Measurements from ENCODE around the gene RAET1E.

DNA sequence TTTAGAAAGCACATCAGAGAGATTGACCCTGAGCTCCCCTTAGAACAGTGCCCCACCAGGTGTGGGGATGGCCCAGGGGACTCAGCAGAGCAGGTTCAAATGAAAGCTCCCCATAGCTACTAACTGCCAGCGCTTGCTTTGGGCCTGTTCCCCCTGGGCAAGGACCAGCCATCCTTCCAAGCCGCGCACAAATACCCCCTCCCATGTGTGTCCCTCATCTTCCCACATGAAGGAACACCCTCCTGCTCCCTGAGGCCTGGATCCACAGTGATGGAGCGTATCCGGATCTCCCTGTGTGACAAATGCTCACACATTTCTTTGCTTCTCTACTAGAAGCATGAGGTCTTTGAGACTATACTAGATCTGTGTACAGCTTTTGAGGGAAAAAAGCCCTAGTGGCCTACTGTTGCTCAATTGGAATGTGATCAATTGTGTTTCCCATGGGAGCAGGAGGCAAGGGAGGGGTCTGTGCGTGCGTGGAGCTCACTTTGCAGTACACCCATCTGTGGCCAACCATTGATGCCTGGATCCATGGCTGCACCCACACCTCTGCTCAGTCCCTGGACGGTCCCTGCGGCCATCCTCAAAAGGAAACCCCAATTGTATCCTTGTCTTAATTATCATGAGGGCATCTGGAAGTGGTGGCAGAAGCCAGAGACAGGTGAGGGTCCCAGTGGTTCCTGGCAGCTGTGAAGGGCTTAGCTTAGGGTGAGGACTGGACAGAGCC, 26.5 kb upstream of the RAET1E start:
- TF ChIP-seq POLR2A (IDR thresholded peaks at IDR 0.05; ENCODE audit: low read length) (no peak), GATA1 (IDR thresholded peaks at IDR 0.05; ENCODE audit: low read depth, low read length) (no peak)
